AG04450 (cell line): ENCODE measurements around the gene GHITM. TPM values are rescaled to one million over a fixed set of nuclear protein-coding genes. Genes with fewer than 3 reads are reported as not detected.

Experiments used
- CTCF ChIA-PET: fragments of 300-600, 350-600 bp; formaldehyde crosslinking; extraction: SDS; loops from one replicate; lab custom pipeline; 2022; ENCODE audit warnings: antibody characterized with exemption, inconsistent platforms; lab: Charles Lee
- POLR2A ChIA-PET: fragments of 350-600 bp; formaldehyde crosslinking; extraction: SDS; loops from one replicate; lab custom pipeline; 2021; ENCODE audit warnings: antibody characterized with exemption, inconsistent platforms; lab: Yijun Ruan, JAX
- DNase-seq: peaks from one replicate; pipeline ENCODE4 v3.0.0-alpha.2; 2011; ENCODE audit warnings: low read depth, low spot score
- H3K27ac ChIP-seq: one replicate; pipeline ENCODE4 v1.5.1; 2012; ENCODE audit warnings: low read depth, low read length, control low read depth
- H3K27me3 ChIP-seq: one replicate; pipeline ENCODE4 v1.6.0; 2012; ENCODE audit warnings: low read length; ENCODE audit not compliant: control insufficient read depth, insufficient read depth
- H3K4me3 ChIP-seq: 2 replicates; pipeline ENCODE4 v1.5.1; 2011; ENCODE audit warnings: mild to moderate bottlenecking, low read depth, low read length, control low read depth
- H3K9me3 ChIP-seq: 2 replicates; pipeline ENCODE4 v1.5.1; 2012; ENCODE audit warnings: low read length; ENCODE audit not compliant: control insufficient read depth, insufficient read depth
- polyA plus RNA-seq: library from polyadenylated mRNA; depleted of rRNA; stranded (reverse); fragments of >200 nt; gene quantifications from 2 replicates; pipeline ENCODE4 v1.2.3, GENCODE V29; 2011
- TF ChIP-seq, protein P1 (sequence below): IDR thresholded peaks from 2 replicates; pipeline ENCODE4 v1.5.1; 2011; ENCODE audit warnings: low read depth, low read length, control low read depth, inconsistent platforms

GHITM gene
- polyA plus RNA-seq, 1 experiment: 227 TPM

DNA sequence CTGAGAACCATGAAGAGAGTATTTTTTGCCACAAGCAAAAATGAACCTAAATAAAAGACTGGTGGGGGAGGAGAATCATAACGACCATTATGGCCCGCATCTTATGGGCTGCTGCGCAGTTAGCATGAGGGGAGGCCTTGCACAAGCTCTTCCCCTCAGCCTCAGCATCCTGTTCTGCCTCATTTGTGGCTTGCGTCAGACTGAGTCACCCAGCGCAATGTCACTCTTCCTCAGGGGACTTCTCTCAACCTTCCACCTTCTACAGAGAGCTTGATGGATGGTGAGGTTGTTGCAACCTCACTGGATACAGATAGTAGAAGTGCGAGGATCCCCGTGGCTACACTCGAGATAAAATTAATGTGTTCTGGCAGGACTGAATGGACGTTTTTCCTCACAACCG is 17.5 kb downstream of the GHITM start:
- no peak for DNase-seq
- CTCF ChIA-PET: interaction anchor here (2.0 kb wide), 1 partner anchor 9 kb away, joined by 9 read pairs; no protein-coding TSS in a partner anchor
- POLR2A ChIA-PET: no interaction called here

DNA sequence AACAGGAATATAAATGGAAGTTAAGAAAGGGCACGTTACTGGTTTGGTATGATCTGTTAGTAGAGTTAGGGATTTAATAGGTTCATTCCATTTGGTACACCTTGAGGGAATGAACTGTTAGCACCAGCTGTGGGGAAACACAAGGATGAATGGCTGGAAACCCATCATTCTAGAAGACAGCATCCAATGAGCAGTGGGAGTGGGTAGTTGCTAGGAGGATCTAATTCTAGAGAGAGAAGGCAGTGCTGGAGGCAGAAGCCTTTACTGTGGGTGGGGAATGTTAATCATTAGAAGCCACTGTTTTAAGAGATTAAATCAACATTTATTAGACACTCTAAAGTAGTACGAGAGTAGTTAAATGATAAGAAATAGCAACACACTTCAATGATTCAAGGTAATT is 18.8 kb downstream of the GHITM start:
- CTCF ChIA-PET: interaction anchor here (3.4 kb wide), 1 partner anchor 10 kb away, joined by 19 read pairs; no protein-coding TSS in a partner anchor
- TF ChIP-seq, protein P1, sequence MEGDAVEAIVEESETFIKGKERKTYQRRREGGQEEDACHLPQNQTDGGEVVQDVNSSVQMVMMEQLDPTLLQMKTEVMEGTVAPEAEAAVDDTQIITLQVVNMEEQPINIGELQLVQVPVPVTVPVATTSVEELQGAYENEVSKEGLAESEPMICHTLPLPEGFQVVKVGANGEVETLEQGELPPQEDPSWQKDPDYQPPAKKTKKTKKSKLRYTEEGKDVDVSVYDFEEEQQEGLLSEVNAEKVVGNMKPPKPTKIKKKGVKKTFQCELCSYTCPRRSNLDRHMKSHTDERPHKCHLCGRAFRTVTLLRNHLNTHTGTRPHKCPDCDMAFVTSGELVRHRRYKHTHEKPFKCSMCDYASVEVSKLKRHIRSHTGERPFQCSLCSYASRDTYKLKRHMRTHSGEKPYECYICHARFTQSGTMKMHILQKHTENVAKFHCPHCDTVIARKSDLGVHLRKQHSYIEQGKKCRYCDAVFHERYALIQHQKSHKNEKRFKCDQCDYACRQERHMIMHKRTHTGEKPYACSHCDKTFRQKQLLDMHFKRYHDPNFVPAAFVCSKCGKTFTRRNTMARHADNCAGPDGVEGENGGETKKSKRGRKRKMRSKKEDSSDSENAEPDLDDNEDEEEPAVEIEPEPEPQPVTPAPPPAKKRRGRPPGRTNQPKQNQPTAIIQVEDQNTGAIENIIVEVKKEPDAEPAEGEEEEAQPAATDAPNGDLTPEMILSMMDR: no peak

More for the DNA sequence above, 17.5 kb downstream of the GHITM start:
- Histone ChIP-seq H3K9me3 (no peaks in the 10 kb centered on the region), H3K4me3 (no peak overlapping the region), H3K27ac (no peak overlapping the region), H3K27me3 (no peaks in the 10 kb centered on the region)
- TF ChIP-seq, protein P1: no peak

GRCh38 chr10:84158550-84158949 is 19.2 kb downstream of the GHITM start:
- H3K9me3 ChIP-seq: no peaks in the 10 kb centered on the region
- CTCF ChIA-PET: interaction anchor here (3.4 kb wide), 1 partner anchor 10 kb away, joined by 19 read pairs; no protein-coding TSS in a partner anchor

More for the DNA sequence above, 18.8 kb downstream of the GHITM start:
- DNase-seq: no peak
- H3K27ac ChIP-seq: no peak overlapping the region
- POLR2A ChIA-PET: no interaction called here
- H3K9me3 ChIP-seq: no peaks in the 10 kb centered on the region
- H3K27me3 ChIP-seq: no peaks in the 10 kb centered on the region
- H3K4me3 ChIP-seq: no peak overlapping the region

GRCh38 chr10:84159076-84159685 is 19.9 kb downstream of the GHITM start:
- Histone ChIP-seq H3K4me3 (no peak overlapping the region), H3K27me3 (no peaks in the 10 kb centered on the region), H3K27ac (no peak overlapping the region), H3K9me3 (no peaks in the 10 kb centered on the region)
- DNase-seq: no peak
- TF ChIP-seq, protein P1: no peak
- CTCF ChIA-PET: interaction anchor here (0.9 to 3.4 kb wide), 2 partner anchors 11 to 378 kb away, joined by 6 to 19 read pairs; no protein-coding TSS in a partner anchor
- POLR2A ChIA-PET: no interaction called here

More at GRCh38 chr10:84158550-84158949, 19.2 kb downstream of the GHITM start:
- Histone ChIP-seq H3K4me3 (no peak overlapping the region), H3K27me3 (no peaks in the 10 kb centered on the region), H3K27ac (no peak overlapping the region)
- TF ChIP-seq, protein P1: no peak
- POLR2A ChIA-PET: no interaction called here
- DNase-seq: no peak

DNA sequence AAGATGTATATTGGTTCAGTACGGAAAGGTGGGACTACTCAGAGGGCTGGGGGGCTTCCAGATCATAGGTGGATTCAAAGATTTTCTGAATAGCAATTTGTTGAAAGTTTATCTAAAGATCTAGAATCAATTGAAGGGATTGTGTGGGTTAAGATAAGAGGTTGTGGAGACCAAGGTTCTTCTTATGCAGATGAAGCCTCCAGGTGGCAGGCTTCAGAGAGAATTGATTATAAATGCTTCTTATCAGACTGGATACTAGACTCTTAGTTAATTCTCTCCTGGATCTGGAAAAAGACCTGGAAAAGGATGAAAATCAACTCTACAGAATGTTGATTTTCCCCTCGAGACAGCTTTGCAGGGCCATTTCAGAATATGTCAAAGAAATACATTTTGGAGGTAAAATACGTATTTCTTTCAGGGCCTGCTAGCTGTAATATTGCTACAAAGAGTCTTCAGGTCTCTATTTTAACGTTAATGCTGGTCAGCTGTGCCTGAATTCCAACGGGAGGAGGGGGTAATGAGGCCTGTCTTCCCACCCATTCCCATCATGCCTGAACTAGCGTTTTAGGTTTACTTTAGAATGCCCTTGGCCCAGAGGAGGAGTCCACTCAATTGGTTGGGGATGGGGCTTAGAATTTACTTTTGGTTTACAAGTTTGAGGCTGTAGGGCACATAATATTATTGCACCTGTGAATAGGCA is 21.5 kb downstream of the GHITM start:
- TF ChIP-seq, protein P1: no peak
- Histone ChIP-seq H3K27me3 (peaks cover 3% of the 10 kb centered on the region), H3K4me3 (no peak overlapping the region), H3K9me3 (no peaks in the 10 kb centered on the region), H3K27ac (no peak overlapping the region)
- ChIA-PET POLR2A (no interaction called here), CTCF (interaction anchor here (1.2 to 3.4 kb wide), 2 partner anchors 12 to 376 kb away, joined by 4 to 19 read pairs; no protein-coding TSS in a partner anchor)
- no peak for DNase-seq
